Stimulated activated CD8-positive, alpha-beta memory T cell treated with anti-CD3 and anti-CD28 coated beads, Interleukin-7, amount 100 ng/mL, for 48 hours (primary cell): ENCODE results near the gene MALRD1.
"Not testable (repeated sequence)": the region's sequence is repeated elsewhere in the genome, so short reads cannot be mapped to it uniquely, and the experiment has no call there.

Experiments used
- DNase-seq, 2 donors: peaks; one replicate each; pipeline ENCODE4 v3.0.0-alpha.2; 2020; ENCODE audit warnings: low read depth in 1 of 2; ENCODE audit errors: extremely low read depth in 1 of 2

The MALRD1 gene

DNA sequence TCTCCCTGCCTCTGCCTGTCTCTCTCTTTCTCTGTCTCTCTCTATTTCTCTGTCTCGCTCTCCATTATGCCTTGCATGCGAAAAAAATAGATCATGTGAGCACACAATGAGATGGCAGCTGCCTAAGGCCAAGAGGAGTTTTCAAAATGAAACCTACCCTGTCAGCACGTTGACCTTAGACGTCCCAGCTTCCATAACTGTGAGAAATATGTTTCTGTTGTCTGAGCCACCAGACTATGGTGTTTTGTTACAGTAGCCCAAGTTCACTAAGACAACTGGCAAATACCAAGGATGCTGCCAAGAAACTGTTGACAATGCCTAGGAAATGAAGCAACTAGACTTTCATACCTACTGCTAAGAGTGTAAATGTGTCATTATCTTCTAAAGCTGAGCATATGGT, 697.1 kb downstream of the MALRD1 start:
- DNase-seq, result no peak

- DNase-seq, result no peak
These were observed 700.7 kb downstream of the MALRD1 start for GRCh38 chr10:19749185-19749729.

GRCh38 chr10:19750972-19751371, 702.4 kb downstream of the MALRD1 start:
- no peak for DNase-seq

DNA sequence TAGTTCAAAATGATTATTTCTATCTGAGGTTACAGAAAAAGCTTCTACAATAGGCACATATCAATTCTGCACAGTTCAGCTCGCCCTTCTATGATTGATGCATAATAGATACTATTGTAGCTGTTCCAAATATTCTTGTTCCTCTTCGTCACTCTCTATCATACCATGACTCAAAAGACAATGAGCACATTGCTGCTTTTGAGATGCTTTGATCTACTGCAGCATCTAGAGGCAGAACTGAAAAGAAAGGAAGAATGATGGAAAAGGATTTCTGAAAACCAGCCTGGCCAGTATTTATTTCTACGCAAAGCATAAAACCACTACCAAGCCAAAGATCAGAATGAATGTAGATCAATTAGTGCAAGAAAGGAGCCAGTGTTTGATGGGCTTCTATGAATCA, 708.3 kb downstream of the MALRD1 start:
- DNase-seq, result no peak

GRCh38 chr10:19762026-19762425, 713.4 kb downstream of the MALRD1 start:
- no peak for DNase-seq

DNA sequence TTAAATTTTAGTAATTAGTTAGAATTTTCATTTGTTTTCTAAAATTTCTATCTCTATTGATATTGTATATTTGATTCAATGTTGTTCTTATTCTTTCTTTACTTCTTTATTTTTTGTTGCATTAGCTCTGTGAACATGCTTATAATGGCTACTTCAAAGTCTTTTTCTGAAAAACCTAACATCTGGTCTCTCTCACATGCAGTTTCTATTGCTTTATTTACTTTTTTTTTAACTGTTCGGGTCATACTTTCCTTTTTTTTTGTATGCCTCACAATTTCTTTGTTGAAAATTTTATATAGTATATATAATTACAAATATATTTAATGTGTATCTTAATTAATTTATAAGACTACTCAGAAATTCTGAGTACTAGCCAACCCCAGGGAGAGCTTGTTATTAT, 715.5 kb downstream of the MALRD1 start:
- no peak for DNase-seq

DNA sequence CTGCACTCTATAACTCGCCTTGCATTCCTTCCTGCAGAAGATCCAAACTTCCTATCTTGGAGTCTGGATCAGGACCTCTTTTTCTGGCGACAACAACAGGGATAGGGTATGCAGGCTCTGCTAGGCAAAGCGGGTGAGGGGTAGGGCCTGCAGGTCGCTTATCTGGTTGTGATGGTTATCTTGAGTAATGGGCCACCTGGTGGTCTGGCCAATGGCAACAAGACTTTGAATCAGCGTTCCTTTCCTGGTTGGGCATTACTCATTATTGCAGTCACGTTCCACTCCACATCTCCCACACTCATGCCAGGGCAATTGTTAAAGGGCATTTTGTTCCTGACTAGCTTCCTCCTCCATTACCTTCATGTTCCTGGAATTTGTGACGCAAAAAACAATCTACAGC, 719.3 kb downstream of the MALRD1 start:
- no peak for DNase-seq

- not testable (repeated sequence) for DNase-seq
These were observed 721.2 kb downstream of the MALRD1 start for GRCh38 chr10:19769826-19770225.

DNA sequence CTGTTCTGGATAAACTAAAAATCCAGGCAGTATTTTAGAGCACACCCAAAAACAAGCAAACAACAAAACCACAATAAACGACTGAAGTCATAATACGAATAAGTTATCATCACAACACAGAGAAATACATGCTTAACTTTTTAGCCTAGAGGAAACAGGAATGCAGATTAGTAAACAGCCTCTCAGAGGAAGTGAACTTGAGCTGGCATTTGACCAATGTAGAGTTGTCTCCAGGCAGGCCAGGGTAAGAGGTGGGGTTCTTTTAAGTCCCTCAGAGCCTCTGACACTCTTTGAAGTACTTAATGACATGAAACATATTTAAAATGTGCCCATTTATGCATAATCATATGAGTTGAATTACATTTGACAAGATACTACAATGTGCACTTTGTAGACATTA, 724.4 kb downstream of the MALRD1 start:
- DNase-seq, result no peak

- DNase-seq, result no peak
These were observed 726.7 kb downstream of the MALRD1 start for GRCh38 chr10:19775296-19775695.

DNA sequence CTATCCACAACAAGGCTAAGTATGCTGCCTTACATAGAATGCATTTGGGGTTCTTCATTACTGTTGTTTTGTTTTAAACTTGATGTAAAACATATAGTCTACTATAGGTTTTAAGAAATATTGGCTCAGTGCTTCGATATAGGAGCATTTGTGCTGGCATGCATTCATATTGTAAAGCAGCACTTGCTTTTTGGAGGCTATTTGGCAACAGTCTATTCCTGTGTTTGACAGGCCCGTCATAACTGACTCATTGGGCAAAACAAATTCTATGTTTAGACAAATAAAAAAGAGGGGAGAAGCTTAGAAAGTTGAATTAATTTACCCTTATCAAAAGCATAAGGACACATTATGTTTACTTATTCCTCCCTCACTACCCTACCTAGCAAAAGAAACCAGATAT, 729.2 kb downstream of the MALRD1 start:
- DNase-seq, result no peak

- no peak for DNase-seq
These were observed 730.4 kb downstream of the MALRD1 start for GRCh38 chr10:19778996-19779395.

DNA sequence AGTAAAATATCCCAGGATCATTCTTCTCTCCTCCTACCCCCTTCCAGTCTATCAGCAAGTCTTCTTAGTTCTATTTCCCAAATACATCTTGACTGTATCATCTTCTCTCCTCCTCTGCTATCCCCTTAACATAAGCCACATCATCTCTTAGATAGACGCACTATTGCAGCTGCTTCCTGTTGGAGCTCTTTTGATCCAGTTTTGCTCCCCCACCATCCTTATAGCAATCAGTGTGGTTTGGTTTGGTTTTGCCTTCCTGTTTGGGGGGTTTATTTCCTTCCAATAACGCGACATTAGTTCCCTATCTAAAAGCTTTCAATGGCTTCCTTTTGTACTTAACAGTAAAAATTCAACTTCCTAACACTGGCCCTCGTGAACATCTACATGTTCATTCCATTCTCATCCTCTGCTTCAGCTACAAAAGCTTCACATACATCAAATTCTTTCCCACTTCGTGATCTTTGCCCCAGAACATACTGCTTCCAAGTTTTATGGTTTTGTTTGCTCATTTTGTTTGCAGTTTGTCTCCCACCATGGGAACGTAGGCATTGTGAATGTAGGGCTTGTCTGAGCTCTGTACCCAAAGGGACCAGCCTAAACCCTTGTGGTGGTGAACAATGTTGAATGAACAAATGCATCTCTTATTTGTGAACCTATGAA, 734.0 kb downstream of the MALRD1 start:
- no peak for DNase-seq

GRCh38 chr10:19783721-19784120, 735.1 kb downstream of the MALRD1 start:
- DNase-seq, result no peak
